ENCODE measurements around the gene L1TD1.

DNA sequence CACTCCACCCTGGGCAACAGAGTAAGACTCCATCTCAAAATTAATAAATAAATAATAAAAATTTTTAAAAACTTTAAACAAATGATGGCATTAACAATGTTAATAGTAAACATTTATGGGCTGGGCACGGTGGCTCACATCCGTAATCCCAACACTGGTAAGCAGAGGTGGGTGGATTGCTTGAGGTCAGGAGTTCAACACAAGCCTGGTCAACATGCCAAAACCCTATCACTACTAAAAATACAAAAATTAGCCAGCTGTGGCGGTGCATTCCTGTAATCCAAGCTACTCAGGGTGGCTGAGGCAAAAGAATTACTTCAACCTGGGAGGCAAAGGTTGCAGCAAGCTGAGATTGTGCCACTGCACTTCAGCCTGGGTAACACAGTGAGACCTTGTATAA lies 9.0 kb upstream of the L1TD1 start:
- TF ChIP-seq MXI1 (conservative IDR thresholded peaks at IDR 0.05; ENCODE audit: poor library complexity, severe bottlenecking) (no peak), EZH2 (IDR thresholded peaks at IDR 0.05; ENCODE audit: borderline replicate concordance, insufficient read depth, low read length, poor library complexity, severe bottlenecking) (no peak), SMC3 (conservative IDR thresholded peaks at IDR 0.05; ENCODE audit: poor library complexity) (no peak)

All from neural cell (in vitro differentiated cells).